B cell (primary cell): ENCODE results near the gene CD300H.

Experiments used
- EZH2 ChIP-seq: IDR thresholded peaks from 2 replicates; pipeline ENCODE4 v1.6.1; 2012; ENCODE audit warnings: borderline replicate concordance, low read depth, mild to moderate bottlenecking, moderate library complexity, low read length; ENCODE audit not compliant: insufficient read depth, poor library complexity, severe bottlenecking
- TF ChIP-seq, protein P1 (sequence below): fragments of 200-600 bp; IDR thresholded peaks from one replicate; pipeline ENCODE4 v1.8.0; 2022; ENCODE audit warnings: antibody characterized with exemption, mild to moderate bottlenecking

DNA sequence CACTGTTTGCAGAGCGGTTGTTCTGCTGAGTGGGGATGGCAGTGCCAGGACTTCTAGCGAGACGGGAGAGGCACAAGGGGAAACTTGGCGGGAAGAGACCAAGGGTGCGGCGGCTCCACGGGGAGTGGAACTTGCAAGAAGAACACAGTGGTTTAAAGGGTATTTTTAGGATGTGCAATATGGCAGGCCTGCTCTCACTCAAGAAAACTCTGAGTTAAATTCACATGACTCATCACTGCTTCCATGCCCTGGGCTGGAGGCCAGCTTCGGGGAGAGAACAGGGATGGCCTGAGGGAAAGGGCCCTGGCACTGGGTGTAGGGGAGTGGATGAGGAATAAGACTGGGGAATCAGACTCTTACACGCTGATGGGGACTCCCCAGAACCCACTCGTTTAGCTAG, 38.1 kb upstream of the CD300H start:
- no peak for TF ChIP-seq EZH2
- TF ChIP-seq, protein P1, sequence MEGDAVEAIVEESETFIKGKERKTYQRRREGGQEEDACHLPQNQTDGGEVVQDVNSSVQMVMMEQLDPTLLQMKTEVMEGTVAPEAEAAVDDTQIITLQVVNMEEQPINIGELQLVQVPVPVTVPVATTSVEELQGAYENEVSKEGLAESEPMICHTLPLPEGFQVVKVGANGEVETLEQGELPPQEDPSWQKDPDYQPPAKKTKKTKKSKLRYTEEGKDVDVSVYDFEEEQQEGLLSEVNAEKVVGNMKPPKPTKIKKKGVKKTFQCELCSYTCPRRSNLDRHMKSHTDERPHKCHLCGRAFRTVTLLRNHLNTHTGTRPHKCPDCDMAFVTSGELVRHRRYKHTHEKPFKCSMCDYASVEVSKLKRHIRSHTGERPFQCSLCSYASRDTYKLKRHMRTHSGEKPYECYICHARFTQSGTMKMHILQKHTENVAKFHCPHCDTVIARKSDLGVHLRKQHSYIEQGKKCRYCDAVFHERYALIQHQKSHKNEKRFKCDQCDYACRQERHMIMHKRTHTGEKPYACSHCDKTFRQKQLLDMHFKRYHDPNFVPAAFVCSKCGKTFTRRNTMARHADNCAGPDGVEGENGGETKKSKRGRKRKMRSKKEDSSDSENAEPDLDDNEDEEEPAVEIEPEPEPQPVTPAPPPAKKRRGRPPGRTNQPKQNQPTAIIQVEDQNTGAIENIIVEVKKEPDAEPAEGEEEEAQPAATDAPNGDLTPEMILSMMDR = no peak
